Dedifferentiated amniotic fluid mesenchymal stem cell (primary cell): Measurements from ENCODE around the gene IP6K2.
A peak's percentile ranks its signal among the peaks of the same experiment; 100 is the strongest.
"Not testable (repeated sequence)": the region's sequence is repeated elsewhere in the genome, so short reads cannot be mapped to it uniquely, and the experiment has no call there.

Experiments used
- DNase-seq: peaks from one replicate; pipeline ENCODE4 v3.0.0-alpha.2; 2016; ENCODE audit errors: extremely low spot score

Gene IP6K2

DNA sequence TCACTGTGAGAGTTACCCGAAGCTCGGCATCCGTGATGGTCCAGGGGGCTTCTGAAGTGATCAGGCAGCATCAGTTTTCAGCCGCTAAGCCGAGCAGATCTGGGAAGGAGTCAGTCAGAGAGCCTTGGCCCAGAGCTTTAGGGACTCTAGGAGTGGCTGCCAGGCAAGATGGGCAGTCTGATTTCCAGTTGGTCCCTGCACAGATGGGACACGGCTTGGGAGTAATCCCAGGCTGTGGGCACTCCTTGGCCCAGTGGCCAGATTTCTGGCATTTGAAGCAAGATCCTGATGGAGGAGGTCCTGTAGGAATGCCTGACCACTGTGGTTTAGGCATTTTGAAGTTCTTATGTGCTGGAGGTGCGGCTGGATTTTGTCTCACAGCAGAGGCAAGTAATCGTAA is 10.5 kb upstream of the IP6K2 start:
- DNase-seq: no peak

DNA sequence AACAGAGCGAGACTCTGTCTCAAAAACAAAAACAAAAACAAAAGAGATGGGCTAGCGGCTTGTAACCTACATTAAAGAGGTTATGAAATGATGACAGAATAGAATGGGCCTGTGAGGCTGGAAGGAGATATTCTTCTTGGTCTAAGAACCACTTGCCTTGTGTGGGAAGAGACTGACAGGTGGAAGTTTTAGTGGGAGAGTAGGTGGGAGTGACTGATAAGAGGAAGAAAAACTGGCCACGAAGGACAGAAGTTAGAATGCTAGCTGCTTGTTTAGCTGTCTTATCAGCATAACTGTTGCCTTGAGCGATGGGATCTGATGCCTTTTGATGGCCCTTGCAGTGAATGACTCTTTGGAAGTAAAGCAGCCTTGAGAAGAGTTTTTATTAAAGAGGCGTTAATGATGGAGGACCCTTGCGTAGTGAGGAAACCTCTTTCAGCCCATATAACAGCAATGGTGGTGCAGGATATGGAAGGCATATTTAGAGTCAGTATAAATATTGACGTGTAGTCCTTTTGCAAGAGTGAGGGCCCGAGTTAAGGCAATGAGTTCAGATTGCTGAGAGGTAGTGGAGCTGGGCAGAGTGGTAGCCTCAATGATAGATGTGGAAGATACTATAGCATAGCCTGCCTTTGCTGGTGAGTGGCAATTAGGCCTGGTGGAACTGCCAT is 8.3 kb upstream of the IP6K2 start:
- DNase-seq: not testable (repeated sequence)

DNA sequence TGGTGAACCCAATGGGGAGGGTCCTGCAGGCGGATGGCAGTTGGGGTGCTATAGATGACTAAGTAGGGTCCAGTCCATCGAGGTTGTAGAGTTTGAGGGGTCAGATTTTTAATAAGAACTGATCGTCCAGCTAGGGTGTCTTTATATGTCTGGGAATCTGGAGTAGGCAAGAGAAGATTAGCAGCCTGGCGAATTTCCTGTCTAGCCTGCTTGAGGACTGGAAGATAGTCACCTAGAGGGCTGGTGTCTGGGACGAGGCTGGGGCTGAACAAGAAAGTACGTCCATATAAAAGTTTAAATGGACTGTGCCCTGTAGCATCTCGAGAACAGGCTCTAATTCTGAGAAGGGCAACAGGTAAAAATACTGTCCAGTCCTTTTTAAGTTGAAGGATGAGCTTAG is 6.7 kb upstream of the IP6K2 start:
- no peak for DNase-seq

GRCh38 chr3:48723293-48723692 is 6.3 kb upstream of the IP6K2 start:
- not testable (repeated sequence) for DNase-seq

GRCh38 chr3:48716508-48716981 is 476 bp downstream of the IP6K2 start:
- no peak for DNase-seq

GRCh38 chr3:48715174-48715800 is 1.7 kb downstream of the IP6K2 start:
- peak; percentile 45 for DNase-seq

GRCh38 chr3:48711727-48712126 is 5.3 kb downstream of the IP6K2 start:
- no peak for DNase-seq

GRCh38 chr3:48709051-48709461 is 8.0 kb downstream of the IP6K2 start:
- DNase-seq: no peak

DNA sequence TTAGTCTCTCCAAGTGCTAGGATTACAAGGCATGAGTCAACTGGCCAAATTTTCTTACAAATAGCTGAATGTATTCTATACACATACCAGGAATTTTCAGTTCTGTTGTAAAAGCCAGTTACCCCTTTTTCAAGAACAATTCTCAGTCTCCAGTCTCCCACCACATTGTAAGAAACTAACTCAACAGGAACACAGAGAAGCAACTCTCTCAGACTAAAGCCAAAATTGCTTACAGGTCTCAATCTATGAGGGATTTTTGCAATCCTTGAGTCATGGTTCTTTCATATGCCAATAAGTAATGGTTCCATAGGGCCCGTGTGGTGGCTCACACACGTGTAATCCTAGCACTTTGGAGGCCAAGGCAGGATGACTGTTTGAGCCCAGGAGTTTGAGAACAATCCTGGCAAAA is 8.5 kb downstream of the IP6K2 start:
- peak; percentile 19 for DNase-seq

- DNase-seq: no peak
These were observed 9.9 kb downstream of the IP6K2 start for GRCh38 chr3:48707157-48707556.

GRCh38 chr3:48702320-48702920 is 14.6 kb downstream of the IP6K2 start:
- DNase-seq: no peak

DNA sequence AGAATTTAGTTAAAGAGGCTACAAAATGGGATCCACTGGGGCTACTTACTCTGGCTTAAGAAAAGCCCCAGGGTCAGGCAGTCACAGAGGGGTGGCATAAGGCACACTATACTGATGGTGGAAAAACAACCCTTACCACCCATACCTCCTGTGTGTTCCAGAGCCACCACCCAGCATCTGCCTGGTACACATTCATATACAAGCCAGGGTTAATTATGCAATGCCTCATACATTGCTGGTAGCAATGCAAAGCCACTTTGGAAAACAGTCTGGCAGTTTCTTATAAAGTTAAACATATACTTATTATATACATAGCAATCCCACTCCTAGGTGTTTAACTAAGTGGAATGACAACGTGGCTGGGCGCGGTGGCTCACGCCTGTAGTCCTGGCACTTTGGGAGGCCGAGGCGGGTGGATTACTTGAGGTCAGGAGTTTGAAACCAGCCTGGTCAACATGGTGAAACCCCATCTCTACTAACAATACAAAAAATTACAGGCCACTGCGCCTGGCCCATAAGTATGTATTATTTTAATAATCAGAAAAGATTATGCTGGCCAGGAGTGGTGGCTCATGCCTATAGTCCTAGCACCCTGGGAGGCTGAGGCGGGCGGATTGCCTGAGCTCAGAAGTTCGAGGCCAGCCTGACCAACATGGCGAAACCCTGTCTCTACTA is 16.2 kb downstream of the IP6K2 start:
- no peak for DNase-seq

GRCh38 chr3:48698891-48699290 is 18.1 kb downstream of the IP6K2 start:
- DNase-seq: no peak

GRCh38 chr3:48697952-48698351 is 19.1 kb downstream of the IP6K2 start:
- DNase-seq: no peak

- DNase-seq: no peak
These were observed 20.4 kb downstream of the IP6K2 start for GRCh38 chr3:48696601-48697000.

- no peak for DNase-seq
These were observed 20.9 kb downstream of the IP6K2 start for GRCh38 chr3:48696156-48696555.

DNA sequence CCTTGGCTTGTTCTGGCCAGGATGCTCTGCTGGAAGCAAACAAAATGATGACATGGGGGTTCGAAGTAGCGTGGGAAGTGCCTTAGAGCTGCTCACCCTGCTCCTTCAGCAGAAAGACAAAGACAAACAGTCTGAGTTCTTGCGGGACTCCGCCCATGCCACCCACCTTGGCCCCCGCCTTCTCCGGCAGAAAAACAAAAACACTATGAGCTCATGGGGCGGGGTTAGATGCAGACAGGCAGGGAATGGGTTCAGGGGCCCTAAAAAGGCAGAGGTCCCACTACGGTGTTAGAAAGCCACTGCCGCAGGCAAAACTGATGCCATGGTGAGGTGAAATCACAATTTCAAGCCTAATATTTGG is 21.6 kb downstream of the IP6K2 start:
- no peak for DNase-seq

GRCh38 chr3:48694610-48695392 is 22.2 kb downstream of the IP6K2 start:
- peak; percentile 79 for DNase-seq

DNA sequence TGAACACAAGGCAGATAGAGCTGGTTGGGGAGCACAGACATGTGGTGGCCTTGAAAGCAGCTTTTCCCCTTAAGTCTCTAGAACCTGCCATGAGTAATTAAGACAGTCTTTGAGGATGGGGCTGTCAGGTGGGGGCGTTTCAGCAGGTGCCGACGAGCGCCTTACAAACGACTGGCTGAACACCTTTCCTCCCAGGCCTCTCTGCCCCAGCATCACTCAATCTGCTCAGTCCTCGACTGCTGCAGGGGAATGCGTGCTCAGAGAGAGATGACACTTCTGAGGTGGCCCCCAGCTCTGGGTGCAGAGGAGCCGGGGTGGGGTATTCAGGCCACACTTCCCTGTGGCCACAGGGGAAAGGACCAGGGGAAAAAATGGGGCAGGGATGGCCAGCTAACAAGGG is 23.2 kb downstream of the IP6K2 start:
- no peak for DNase-seq

DNA sequence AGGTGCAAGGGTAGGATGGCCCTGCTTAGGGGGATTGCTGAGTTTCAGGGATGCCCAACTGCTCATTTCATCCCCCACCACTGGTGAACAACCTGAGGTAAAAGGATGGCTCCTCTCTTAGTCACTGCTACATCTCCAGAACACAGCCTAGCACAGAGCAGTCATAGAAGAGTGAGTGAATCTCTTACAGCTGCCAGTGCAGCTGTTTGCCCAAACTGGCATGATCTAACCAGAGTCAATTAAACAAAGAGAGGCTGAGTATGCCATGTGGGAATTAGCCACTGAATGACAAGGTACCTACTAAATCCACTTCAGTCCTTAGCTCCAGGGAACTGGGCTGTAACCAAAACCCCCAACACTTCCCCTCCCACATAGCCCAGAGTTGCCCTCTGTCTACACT is 24.5 kb downstream of the IP6K2 start:
- no peak for DNase-seq

DNA sequence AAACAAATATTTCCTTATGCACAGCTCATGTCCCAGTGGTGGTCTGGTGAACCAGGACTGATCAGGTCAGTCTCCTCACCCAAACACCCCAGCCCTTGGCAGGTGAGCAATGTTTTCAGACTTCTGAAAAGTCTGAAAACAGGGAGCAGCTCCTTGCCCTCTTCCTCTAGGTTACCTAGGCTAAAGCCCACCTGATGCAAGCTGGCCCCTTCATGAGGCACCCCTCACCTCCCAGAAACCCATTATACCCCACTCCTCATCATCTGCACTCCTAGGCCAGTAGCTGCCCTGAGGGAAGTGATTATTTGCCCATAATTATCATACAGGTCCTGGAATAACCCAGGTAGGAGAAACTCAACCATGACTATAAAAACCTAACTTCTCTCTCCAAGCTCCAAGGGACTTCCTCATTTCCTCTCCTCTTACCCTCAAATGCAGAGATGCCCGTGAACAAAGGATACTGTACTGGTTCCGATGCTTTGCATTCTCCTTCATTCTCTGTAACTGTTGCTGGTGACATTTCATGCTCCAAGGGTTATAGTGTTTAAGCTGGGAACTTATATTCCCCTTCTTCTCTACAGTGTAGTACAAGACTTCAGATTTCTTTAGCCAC is 26.1 kb downstream of the IP6K2 start:
- DNase-seq: no peak
